K562 (cell line): Measurements from ENCODE around the gene SLC4A2. TPM values are rescaled to one million over a fixed set of nuclear protein-coding genes. Genes with fewer than 3 reads are reported as not detected.

Experiments used
- L3MBTL2 ChIP-seq: fragments of 450-650 bp; IDR thresholded peaks from 2 replicates; pipeline ENCODE4 v1.6.1; 2016; ENCODE audit warnings: mild to moderate bottlenecking, moderate library complexity
- NONO ChIP-seq, 2 experiments: fragments of 200-400 bp in 1 of 2; fragments of 450-650 bp in 1 of 2; formaldehyde crosslinking in 1 of 2; IDR thresholded peaks; 2 replicates each; pipeline ENCODE4 v1.6.1; 2017; ENCODE audit warnings: low read depth in 2 of 2, mild to moderate bottlenecking in 2 of 2, moderate library complexity in 2 of 2, low read length in 1 of 2
- polyA plus RNA-seq, 8 experiments: library from polyadenylated mRNA; depleted of rRNA in 4 of 8; stranded (reverse) in 5 of 8; unstranded in 3 of 8; fragments of >200 nt; fragmentation: Nextera tagmentation in 2 of 8; fragmentation: Illumina TruSeq in 1 of 8; extraction: Ambion mirVana in 2 of 8; extraction: Trizol in 1 of 8; gene quantifications; 2 replicates each; pipeline versions ENCODE4 v1.2.1 to v1.2.3, GENCODE V29; 2011 to 2014; ENCODE audit warnings: inconsistent platforms in 1 of 8, missing spikeins in 1 of 8
- total RNA-seq, 7 experiments: library from RNA; depleted of rRNA in 6 of 7; stranded (reverse); fragments of >200 nt in 6 of 7; fragmentation: Illumina TruSeq in 2 of 7; extraction: Trizol in 2 of 7; gene quantifications; 2 replicates each; pipeline versions ENCODE4 v1.2.1 to v1.2.3, GENCODE V29; 2011 to 2021; ENCODE audit warnings: low replicate concordance in 1 of 7
- TF ChIP-seq, protein P1 (sequence below), 2 experiments: fragments of 450-650 bp; formaldehyde crosslinking in 1 of 2; IDR thresholded peaks; 2 replicates each; pipeline versions ENCODE4 v1.4.0 to v1.6.1; 2014 to 2020; ENCODE audit warnings: mild to moderate bottlenecking in 2 of 2, borderline replicate concordance in 1 of 2, low read depth in 1 of 2
- TF ChIP-seq, protein P2 (sequence below): fragments of 250-450 bp; sonication (Bioruptor Pico); IDR thresholded peaks from 2 replicates; pipeline ENCODE4 v1.5.0; 2021; ENCODE audit warnings: mild to moderate bottlenecking, moderate library complexity
- TF ChIP-seq, protein P3 (sequence below): sonication (generic); formaldehyde crosslinking; IDR thresholded peaks from 2 replicates; pipeline ENCODE4 v1.8.1; 2023; ENCODE audit warnings: missing genetic modification reagents, mild to moderate bottlenecking, borderline replicate concordance

SLC4A2 gene
- total and polyA plus RNA-seq, 9 of the 15 experiments (the other 6 are each of a cell fraction or from before 2014, with no cell fraction given): 11.4 to 375 (median 130) TPM

DNA sequence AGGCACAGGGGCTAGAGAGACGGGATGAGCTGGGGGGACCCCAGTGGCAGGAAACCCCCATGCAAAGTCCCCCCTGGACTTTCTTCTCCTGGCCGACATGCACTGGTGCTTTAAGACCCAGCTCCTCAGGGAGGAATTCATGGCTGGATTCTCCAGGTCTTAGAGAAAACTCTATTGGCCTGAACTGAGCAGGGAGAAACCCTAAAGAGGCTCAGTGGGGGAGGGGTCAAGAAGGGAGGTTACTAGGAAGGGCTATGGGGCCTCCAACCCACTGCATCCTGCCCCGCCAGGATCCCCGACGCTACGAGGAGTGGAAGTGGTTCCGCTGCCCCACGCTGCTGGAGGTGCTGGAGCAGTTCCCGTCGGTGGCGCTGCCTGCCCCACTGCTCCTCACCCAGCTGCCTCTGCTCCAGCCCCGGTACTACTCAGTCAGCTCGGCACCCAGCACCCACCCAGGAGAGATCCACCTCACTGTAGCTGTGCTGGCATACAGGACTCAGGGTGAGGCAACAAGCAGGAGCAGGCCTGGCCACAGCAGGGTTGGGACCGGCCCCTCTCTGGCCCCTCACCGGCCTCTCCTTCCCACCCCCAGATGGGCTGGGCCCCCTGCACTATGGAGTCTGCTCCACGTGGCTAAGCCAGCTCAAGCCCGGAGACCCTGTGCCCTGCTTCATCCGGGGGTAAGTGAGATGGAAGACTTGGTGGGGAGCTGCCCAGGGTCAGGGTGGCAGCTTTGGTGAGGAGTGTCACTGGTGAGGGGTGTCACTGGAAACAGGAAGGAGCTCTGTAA is 48.9 kb upstream of the SLC4A2 start (continued):
- TF ChIP-seq, protein P1, sequence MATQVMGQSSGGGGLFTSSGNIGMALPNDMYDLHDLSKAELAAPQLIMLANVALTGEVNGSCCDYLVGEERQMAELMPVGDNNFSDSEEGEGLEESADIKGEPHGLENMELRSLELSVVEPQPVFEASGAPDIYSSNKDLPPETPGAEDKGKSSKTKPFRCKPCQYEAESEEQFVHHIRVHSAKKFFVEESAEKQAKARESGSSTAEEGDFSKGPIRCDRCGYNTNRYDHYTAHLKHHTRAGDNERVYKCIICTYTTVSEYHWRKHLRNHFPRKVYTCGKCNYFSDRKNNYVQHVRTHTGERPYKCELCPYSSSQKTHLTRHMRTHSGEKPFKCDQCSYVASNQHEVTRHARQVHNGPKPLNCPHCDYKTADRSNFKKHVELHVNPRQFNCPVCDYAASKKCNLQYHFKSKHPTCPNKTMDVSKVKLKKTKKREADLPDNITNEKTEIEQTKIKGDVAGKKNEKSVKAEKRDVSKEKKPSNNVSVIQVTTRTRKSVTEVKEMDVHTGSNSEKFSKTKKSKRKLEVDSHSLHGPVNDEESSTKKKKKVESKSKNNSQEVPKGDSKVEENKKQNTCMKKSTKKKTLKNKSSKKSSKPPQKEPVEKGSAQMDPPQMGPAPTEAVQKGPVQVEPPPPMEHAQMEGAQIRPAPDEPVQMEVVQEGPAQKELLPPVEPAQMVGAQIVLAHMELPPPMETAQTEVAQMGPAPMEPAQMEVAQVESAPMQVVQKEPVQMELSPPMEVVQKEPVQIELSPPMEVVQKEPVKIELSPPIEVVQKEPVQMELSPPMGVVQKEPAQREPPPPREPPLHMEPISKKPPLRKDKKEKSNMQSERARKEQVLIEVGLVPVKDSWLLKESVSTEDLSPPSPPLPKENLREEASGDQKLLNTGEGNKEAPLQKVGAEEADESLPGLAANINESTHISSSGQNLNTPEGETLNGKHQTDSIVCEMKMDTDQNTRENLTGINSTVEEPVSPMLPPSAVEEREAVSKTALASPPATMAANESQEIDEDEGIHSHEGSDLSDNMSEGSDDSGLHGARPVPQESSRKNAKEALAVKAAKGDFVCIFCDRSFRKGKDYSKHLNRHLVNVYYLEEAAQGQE (IDR thresholded peaks at IDR 0.05; ENCODE audit: borderline replicate concordance): no peak
- TF ChIP-seq, protein P1 (CRISPR knock-in tag; IDR thresholded peaks at IDR 0.05; ENCODE audit: low read depth): peak; percentile 67; the same call in 1 of the 2 replicates
- peak; percentile 62; the same call in 1 of the 2 replicates for TF ChIP-seq L3MBTL2
- TF ChIP-seq NONO (IDR thresholded peaks at IDR 0.05; ENCODE audit: low read depth in 2 of 2, low read length in 1 of 2): no peak
- TF ChIP-seq, protein P2, sequence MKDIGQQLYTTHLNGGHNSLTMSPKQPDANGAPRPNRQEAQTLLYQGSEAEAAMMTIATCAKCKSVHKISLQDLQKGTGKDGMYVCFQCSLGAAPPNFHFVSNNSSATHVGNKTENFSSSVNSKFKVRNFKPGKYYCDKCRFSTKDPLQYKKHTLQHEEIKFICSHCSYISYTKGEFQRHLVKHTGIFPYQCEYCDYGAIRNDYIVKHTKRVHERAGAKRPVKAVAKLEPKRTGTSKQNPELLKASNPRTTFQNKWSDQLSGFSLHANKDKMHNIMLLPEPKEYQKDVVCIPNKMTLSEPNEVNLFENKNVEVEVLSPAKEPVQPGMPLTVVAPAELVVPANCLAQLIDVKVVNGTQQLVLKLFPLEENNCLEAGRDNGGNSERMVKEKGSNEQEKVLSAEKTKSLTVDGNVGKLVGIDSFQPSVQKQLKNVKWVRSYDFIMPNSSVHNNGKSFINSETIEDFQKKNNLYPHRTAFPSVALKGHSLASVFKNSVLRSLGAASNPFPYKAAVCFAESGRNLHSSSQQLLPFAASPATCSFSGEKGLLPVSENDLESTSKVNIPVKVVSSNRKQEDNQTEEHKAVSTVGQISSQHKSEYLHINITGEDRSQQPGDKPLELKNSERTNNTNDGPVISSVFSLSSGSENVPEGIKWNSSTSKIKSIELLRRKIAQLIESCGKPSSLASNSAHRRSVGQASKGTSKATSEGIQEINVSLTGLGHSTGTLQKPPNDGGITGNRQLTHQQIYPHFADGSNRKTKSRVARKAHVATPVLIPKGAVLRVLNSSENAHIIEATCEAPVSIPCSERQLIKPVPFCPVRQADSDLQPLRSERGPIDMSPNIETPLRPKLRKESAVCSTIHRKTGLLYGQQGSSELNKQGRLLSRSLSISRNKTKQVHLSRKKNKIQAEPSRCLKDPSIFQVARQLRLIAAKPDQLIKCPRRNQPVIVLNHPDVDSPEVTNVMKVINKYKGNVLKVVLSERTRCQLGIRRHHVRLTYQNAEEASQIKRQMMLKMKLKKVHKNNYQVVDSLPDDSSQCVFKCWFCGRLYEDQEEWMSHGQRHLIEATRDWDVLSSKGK (CRISPR knock-in tag): no peak
- TF ChIP-seq, protein P3, sequence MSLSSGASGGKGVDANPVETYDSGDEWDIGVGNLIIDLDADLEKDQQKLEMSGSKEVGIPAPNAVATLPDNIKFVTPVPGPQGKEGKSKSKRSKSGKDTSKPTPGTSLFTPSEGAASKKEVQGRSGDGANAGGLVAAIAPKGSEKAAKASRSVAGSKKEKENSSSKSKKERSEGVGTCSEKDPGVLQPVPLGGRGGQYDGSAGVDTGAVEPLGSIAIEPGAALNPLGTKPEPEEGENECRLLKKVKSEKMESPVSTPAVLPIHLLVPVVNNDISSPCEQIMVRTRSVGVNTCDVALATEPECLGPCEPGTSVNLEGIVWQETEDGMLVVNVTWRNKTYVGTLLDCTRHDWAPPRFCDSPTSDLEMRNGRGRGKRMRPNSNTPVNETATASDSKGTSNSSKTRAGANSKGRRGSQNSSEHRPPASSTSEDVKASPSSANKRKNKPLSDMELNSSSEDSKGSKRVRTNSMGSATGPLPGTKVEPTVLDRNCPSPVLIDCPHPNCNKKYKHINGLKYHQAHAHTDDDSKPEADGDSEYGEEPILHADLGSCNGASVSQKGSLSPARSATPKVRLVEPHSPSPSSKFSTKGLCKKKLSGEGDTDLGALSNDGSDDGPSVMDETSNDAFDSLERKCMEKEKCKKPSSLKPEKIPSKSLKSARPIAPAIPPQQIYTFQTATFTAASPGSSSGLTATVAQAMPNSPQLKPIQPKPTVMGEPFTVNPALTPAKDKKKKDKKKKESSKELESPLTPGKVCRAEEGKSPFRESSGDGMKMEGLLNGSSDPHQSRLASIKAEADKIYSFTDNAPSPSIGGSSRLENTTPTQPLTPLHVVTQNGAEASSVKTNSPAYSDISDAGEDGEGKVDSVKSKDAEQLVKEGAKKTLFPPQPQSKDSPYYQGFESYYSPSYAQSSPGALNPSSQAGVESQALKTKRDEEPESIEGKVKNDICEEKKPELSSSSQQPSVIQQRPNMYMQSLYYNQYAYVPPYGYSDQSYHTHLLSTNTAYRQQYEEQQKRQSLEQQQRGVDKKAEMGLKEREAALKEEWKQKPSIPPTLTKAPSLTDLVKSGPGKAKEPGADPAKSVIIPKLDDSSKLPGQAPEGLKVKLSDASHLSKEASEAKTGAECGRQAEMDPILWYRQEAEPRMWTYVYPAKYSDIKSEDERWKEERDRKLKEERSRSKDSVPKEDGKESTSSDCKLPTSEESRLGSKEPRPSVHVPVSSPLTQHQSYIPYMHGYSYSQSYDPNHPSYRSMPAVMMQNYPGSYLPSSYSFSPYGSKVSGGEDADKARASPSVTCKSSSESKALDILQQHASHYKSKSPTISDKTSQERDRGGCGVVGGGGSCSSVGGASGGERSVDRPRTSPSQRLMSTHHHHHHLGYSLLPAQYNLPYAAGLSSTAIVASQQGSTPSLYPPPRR: no peak
